Ishikawa (cell line): ENCODE results near the gene RABGAP1.

Experiments
- EP300 ChIP-seq: IDR thresholded peaks from 2 replicates; pipeline ENCODE4 v1.6.1; 2012; ENCODE audit warnings: borderline replicate concordance
- MAX ChIP-seq: IDR thresholded peaks from 2 replicates; pipeline ENCODE4 v1.6.1; 2012
- RAD21 ChIP-seq: IDR thresholded peaks from 2 replicates; pipeline ENCODE4 v1.6.1; 2012; ENCODE audit warnings: low read depth
- TAF1 ChIP-seq: IDR thresholded peaks from 2 replicates; pipeline ENCODE4 v1.6.1; 2012; ENCODE audit warnings: low read depth, mild to moderate bottlenecking
- TEAD4 ChIP-seq: IDR thresholded peaks from 2 replicates; pipeline ENCODE4 v1.6.1; 2012
- YY1 ChIP-seq: IDR thresholded peaks from 2 replicates; pipeline ENCODE4 v1.6.1; 2012; ENCODE audit warnings: low read depth
- TF ChIP-seq, protein P1 (sequence below): IDR thresholded peaks from 2 replicates; pipeline ENCODE4 v1.6.1; 2012; ENCODE audit warnings: low read depth, mild to moderate bottlenecking

GRCh38 chr9:123121457-123121856 is 180.6 kb downstream of the RABGAP1 start:
- TF ChIP-seq TAF1 = no peak
- TF ChIP-seq YY1 = no peak
- TF ChIP-seq EP300 = no peak
- TF ChIP-seq RAD21 = no peak
- TF ChIP-seq, protein P1, sequence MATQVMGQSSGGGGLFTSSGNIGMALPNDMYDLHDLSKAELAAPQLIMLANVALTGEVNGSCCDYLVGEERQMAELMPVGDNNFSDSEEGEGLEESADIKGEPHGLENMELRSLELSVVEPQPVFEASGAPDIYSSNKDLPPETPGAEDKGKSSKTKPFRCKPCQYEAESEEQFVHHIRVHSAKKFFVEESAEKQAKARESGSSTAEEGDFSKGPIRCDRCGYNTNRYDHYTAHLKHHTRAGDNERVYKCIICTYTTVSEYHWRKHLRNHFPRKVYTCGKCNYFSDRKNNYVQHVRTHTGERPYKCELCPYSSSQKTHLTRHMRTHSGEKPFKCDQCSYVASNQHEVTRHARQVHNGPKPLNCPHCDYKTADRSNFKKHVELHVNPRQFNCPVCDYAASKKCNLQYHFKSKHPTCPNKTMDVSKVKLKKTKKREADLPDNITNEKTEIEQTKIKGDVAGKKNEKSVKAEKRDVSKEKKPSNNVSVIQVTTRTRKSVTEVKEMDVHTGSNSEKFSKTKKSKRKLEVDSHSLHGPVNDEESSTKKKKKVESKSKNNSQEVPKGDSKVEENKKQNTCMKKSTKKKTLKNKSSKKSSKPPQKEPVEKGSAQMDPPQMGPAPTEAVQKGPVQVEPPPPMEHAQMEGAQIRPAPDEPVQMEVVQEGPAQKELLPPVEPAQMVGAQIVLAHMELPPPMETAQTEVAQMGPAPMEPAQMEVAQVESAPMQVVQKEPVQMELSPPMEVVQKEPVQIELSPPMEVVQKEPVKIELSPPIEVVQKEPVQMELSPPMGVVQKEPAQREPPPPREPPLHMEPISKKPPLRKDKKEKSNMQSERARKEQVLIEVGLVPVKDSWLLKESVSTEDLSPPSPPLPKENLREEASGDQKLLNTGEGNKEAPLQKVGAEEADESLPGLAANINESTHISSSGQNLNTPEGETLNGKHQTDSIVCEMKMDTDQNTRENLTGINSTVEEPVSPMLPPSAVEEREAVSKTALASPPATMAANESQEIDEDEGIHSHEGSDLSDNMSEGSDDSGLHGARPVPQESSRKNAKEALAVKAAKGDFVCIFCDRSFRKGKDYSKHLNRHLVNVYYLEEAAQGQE = no peak
- TF ChIP-seq TEAD4 = no peak
- no peak for TF ChIP-seq MAX
